HPDE6-E6E7 (cell line): ENCODE measurements around the gene SPRYD3.

ENCODE experiments used
- DNase-seq: peaks from one replicate; pipeline ENCODE4 v3.0.0; 2011; ENCODE audit warnings: missing footprints; ENCODE audit errors: extremely low spot score

SPRYD3 gene

GRCh38 chr12:53025250-53025649 lies 53.9 kb downstream of the SPRYD3 start:
- DNase-seq: no peak

GRCh38 chr12:53014709-53015108 lies 64.5 kb downstream of the SPRYD3 start:
- no peak for DNase-seq
